Panc1 (cell line): ENCODE measurements around the gene TRIB2. TPM values are rescaled to one million over a fixed set of nuclear protein-coding genes. Genes with fewer than 3 reads are reported as not detected.
A peak's percentile ranks its signal among the peaks of the same experiment; 100 is the strongest.

Source experiments
- ATAC-seq: fragments of 200-7000 bp; cut with Tn5 transposase; 2 replicates; pipeline ENCODE4 v1.9.1; 2020; ENCODE audit warnings: mild to moderate bottlenecking, moderate library complexity
- BruUV-seq: library from RNA; stranded (reverse); fragments of 400-500 nt; replicated peaks from 2 replicates; lab custom pipeline; 2021; lab: Mats Ljungman, UMichigan
- CTCF ChIA-PET: fragments of 300-600 bp; sonication (Branson Sonifier 250); formaldehyde crosslinking; loops from one replicate; lab custom pipeline; 2022; ENCODE audit warnings: antibody characterized with exemption; lab: Charles Lee
- POLR2A ChIA-PET: fragments of 300-600 bp; sonication (Branson Sonifier 250); formaldehyde crosslinking; loops from one replicate; lab custom pipeline; 2022; ENCODE audit warnings: antibody characterized with exemption; lab: Charles Lee
- DNase-seq: peaks from one replicate; pipeline ENCODE4 v3.0.0-alpha.2; 2010; ENCODE audit warnings: low read depth, low spot score
- H3K27ac ChIP-seq: 2 replicates; pipeline ENCODE4 v1.5.1; 2011; ENCODE audit warnings: mild to moderate bottlenecking, low read length, inconsistent platforms
- H3K27me3 ChIP-seq: fragments of 200-500 bp; sonication (Bioruptor generic); 2 replicates; pipeline ENCODE4 v1.6.0; 2014; ENCODE audit warnings: low read length, inconsistent platforms; ENCODE audit not compliant: control insufficient read depth, insufficient read depth
- H3K36me3 ChIP-seq: fragments of 200-500 bp; sonication (Bioruptor generic); 2 replicates; pipeline ENCODE4 v1.5.1; 2014; ENCODE audit warnings: inconsistent platforms, mild to moderate bottlenecking, low read length, moderate library complexity; ENCODE audit not compliant: control insufficient read depth, insufficient read depth
- H3K4me1 ChIP-seq: 2 replicates; pipeline ENCODE4 v1.5.1; 2011; ENCODE audit warnings: inconsistent platforms, mild to moderate bottlenecking, low read length, moderate library complexity; ENCODE audit not compliant: control insufficient read depth, insufficient read depth
- H3K4me3 ChIP-seq, 2 experiments: 2 replicates each; pipeline ENCODE4 v1.5.1; 2011 to 2012; ENCODE audit warnings: low read depth in 2 of 2, low read length in 2 of 2, mild to moderate bottlenecking in 2 of 2, inconsistent platforms in 1 of 2, moderate library complexity in 1 of 2
- H3K9me3 ChIP-seq: fragments of 200-500 bp; sonication (Bioruptor generic); 2 replicates; pipeline ENCODE4 v1.5.1; 2014; ENCODE audit warnings: low read depth, mild to moderate bottlenecking, inconsistent platforms, low read length, moderate library complexity; ENCODE audit not compliant: control insufficient read depth, insufficient read depth
- POLR2AphosphoS5 ChIP-seq: IDR thresholded peaks from 2 replicates; pipeline ENCODE4 v1.6.1; 2012; ENCODE audit warnings: mild to moderate bottlenecking, low read depth, low read length, moderate library complexity
- SIN3A ChIP-seq: IDR thresholded peaks from 2 replicates; pipeline ENCODE4 v1.6.1; 2012; ENCODE audit warnings: low read depth, mild to moderate bottlenecking, low read length, moderate library complexity, borderline replicate concordance; ENCODE audit not compliant: insufficient read depth
- TCF7L2 ChIP-seq: IDR thresholded peaks from 2 replicates; pipeline ENCODE4 v1.6.1; 2011; ENCODE audit warnings: mild to moderate bottlenecking, low read depth, low read length, inconsistent platforms
- in situ Hi-C: cut with HindIII; loops from 2 replicates; pipeline ENCODE4 v1.10.0; 2016; ENCODE audit warnings: low sequenced_read_pairs, low pct_unique_long_range_greater_than_20kb
- intact Hi-C: fragments of 100-400 bp; cut with micrococcal nuclease; formaldehyde crosslinking; loops from one replicate; pipeline ENCODE4 v1.10.0; 2022; ENCODE audit not compliant: unreplicated experiment
- total RNA-seq: library from RNA; stranded (reverse); gene quantifications from one replicate; pipeline ENCODE4 v1.2.1, GENCODE V29; 2021; ENCODE audit not compliant: unreplicated experiment
- TF ChIP-seq, protein P1 (sequence below): fragments of 450-650 bp; IDR thresholded peaks from 2 replicates; pipeline ENCODE4 v1.5.1; 2017; ENCODE audit warnings: mild to moderate bottlenecking
- TF ChIP-seq, protein P2 (sequence below), 2 experiments: IDR thresholded peaks; 2 replicates each; pipeline ENCODE4 v1.6.1; 2011 to 2012; ENCODE audit warnings: low read depth in 2 of 2, control low read depth in 1 of 2, low read length in 1 of 2, mild to moderate bottlenecking in 1 of 2, moderate library complexity in 1 of 2; ENCODE audit not compliant: insufficient read depth in 1 of 2

The TRIB2 gene
- total RNA-seq, 1 experiment from 2014 or later = 43.2 TPM

DNA sequence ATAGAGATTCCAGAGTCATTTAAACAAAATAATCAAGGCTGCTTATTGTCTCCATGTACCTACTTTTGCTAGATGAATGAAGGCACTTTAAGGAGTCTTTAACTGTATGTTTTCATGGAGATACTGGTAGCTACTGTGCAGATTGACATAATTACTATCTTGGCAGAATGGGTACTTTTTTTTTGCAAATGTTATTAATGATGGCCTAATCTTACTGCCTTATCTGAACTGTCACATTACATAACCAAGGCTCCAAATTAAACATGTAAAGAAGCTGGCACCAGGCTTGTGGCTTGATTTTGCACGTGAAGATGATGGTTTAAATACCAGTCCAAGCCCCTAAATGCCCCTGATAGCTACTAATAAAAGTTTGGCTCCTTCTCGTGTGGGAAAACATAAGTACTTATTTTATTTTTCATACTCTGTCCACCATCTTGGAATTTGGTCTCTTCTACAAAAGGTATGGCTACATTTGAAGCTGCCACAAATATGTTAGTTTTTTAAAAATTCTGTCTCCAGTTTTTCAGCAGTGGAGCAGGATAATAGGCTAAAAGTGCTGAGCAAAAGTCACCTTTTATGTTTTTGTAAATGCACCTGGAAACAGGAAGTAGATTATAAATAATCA is 4.1 kb downstream of the TRIB2 start:
- no TSS peak for BruUV-seq
- in situ Hi-C loops = no loop called here
- CTCF ChIA-PET = interaction anchor here (0.5 kb wide), 1 partner anchor 555 kb away, joined by 5 read pairs; no protein-coding TSS in a partner anchor
- Histone ChIP-seq H3K4me1 (peaks cover 31% of the 10 kb centered on the region), H3K27ac (peak overlapping the region; percentile 89), H3K36me3 (peaks cover 2% of the 10 kb centered on the region; the same call in 1 of the 2 replicates), H3K27me3 (no peaks in the 10 kb centered on the region), H3K4me3 (peak overlapping the region; percentile 70 to 92), H3K9me3 (no peaks in the 10 kb centered on the region)
- no peak for TF ChIP-seq TCF7L2
- no peak for TF ChIP-seq POLR2AphosphoS5
- TF ChIP-seq SIN3A = no peak
- TF ChIP-seq, protein P1, sequence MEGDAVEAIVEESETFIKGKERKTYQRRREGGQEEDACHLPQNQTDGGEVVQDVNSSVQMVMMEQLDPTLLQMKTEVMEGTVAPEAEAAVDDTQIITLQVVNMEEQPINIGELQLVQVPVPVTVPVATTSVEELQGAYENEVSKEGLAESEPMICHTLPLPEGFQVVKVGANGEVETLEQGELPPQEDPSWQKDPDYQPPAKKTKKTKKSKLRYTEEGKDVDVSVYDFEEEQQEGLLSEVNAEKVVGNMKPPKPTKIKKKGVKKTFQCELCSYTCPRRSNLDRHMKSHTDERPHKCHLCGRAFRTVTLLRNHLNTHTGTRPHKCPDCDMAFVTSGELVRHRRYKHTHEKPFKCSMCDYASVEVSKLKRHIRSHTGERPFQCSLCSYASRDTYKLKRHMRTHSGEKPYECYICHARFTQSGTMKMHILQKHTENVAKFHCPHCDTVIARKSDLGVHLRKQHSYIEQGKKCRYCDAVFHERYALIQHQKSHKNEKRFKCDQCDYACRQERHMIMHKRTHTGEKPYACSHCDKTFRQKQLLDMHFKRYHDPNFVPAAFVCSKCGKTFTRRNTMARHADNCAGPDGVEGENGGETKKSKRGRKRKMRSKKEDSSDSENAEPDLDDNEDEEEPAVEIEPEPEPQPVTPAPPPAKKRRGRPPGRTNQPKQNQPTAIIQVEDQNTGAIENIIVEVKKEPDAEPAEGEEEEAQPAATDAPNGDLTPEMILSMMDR = no peak
- DNase-seq = no peak
- no peak for ATAC-seq
- POLR2A ChIA-PET = no interaction called here
- intact Hi-C loops = no loop called here

DNA sequence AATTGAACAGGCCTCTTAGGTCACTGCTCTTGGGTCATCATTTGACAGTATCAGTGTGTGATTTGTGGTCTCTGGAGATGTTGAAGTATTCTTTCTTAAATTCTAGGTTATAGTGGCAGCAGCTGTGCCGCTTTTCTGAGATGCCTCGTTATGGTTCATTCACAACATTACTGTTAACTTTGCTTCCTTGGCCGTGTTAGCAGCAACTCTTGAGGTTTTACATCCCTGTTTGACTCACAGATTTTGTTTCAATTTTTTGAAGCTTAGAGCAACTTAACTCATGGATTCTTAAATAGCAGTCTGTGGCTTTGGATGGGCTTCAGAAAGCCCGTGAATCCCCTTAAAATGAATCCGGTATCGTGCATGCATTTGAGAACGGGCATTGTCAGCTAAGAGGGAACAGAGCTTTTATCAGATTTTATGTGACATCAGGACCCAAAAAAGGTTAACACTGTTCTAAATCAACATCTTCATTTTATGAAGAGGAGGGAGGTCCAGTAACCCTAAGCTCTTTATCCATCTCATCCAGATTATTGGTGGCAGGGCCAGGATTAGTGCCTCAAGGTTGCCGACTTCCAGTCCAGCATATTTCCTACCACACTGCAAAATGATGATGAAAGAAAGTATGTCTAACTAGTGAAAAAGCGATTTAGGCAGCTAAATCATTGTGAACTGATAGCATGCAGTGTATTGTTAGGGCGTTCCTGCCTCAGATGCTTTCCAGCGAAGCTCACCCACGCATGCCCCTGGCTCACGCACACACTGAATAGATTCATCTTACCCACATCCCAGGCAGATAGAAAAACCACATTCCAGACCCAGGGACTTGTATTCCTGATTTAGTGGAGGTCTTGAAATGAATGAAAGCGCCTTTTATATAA is 5.1 kb downstream of the TRIB2 start:
- ATAC-seq = no peak
- TF ChIP-seq TCF7L2 (no peak), SIN3A (no peak), POLR2AphosphoS5 (no peak)
- TF ChIP-seq, protein P2, sequence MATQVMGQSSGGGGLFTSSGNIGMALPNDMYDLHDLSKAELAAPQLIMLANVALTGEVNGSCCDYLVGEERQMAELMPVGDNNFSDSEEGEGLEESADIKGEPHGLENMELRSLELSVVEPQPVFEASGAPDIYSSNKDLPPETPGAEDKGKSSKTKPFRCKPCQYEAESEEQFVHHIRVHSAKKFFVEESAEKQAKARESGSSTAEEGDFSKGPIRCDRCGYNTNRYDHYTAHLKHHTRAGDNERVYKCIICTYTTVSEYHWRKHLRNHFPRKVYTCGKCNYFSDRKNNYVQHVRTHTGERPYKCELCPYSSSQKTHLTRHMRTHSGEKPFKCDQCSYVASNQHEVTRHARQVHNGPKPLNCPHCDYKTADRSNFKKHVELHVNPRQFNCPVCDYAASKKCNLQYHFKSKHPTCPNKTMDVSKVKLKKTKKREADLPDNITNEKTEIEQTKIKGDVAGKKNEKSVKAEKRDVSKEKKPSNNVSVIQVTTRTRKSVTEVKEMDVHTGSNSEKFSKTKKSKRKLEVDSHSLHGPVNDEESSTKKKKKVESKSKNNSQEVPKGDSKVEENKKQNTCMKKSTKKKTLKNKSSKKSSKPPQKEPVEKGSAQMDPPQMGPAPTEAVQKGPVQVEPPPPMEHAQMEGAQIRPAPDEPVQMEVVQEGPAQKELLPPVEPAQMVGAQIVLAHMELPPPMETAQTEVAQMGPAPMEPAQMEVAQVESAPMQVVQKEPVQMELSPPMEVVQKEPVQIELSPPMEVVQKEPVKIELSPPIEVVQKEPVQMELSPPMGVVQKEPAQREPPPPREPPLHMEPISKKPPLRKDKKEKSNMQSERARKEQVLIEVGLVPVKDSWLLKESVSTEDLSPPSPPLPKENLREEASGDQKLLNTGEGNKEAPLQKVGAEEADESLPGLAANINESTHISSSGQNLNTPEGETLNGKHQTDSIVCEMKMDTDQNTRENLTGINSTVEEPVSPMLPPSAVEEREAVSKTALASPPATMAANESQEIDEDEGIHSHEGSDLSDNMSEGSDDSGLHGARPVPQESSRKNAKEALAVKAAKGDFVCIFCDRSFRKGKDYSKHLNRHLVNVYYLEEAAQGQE (IDR thresholded peaks at IDR 0.05; ENCODE audit: insufficient read depth in 1 of 2, low read depth in 2 of 2, low read length in 1 of 2) = no peak
- TF ChIP-seq, protein P1 = no peak
- ChIA-PET CTCF (no interaction called here), POLR2A (no interaction called here)
- peak overlapping the region; percentile 89 for H3K27ac ChIP-seq
- no peaks in the 10 kb centered on the region for H3K27me3 ChIP-seq
- in situ Hi-C loops (no loop called here), intact Hi-C loops (no loop called here)
- no peak for DNase-seq
- H3K4me3 ChIP-seq = peak overlapping the region; percentile 70 to 92; a peak in 3 of 4 replicates
- no peaks in the 10 kb centered on the region for H3K9me3 ChIP-seq
- BruUV-seq = no TSS peak
- peaks cover 2% of the 10 kb centered on the region; the same call in 1 of the 2 replicates for H3K36me3 ChIP-seq
- H3K4me1 ChIP-seq = peaks cover 31% of the 10 kb centered on the region
